ENCODE results near the gene WWC2. TPM values are rescaled to one million over a fixed set of nuclear protein-coding genes. Genes with fewer than 3 reads are reported as not detected.
A peak's percentile ranks its signal among the peaks of the same experiment; 100 is the strongest.

Gene WWC2
- total RNA-seq, 1 experiment from 2014 or later, result 11.5 TPM

DNA sequence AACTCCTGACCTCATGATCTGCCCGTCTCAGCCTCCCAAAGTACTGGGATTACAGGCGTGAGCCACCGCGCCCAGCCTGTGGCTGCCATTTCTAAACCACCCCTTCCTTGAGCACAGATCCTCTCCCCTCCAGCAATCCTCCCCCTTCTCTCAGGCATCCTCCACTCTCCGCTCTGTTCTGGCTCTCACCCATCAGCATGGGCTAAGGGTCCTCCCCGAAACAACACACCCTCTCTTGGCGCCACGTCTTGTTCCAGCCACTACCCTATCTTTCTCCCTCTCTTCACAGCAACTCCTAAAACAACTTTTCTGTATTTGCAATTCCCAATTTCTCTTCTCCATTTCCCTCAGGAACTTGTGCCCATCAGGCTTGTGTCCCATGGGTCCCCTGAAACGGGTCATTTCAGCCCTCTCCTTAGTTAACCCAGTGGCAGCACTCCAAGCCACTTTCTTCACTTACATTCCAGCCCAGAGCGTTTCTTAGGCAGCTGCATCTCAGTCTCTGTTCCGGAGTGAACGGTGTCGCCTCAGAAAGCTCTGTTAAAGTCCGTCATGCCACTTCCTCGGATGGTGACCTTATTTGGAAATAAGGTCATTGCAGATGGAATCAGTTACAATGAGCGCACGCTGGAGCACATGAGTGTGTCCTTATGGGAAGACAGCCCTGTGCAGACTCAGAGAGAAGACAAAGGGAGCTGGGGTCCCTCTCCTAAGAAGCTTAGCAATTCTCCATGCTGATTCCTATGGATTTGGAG is 251.4 kb downstream of the WWC2 start:
- no peak for DNase-seq (ENCODE audit: low spot score)

DNA sequence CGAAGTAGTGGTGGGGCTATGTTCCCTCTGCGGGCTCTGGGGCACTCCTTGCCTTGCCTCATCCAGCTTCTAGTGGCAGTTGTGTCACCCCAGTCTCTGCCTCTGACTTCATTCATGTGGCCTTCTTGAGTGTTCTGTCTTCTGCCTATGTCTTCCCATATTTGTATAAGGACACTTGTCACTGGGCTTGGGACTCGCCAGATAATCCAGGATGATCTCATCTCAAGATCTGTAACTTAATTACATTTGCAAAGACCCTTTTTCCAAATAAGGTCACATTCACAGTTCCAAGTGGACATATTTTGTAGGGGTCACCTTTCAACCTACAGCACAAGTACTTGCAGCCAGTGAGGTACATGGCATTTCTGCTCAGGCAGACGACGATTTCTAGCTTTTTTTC is 253.5 kb downstream of the WWC2 start:
- DNase-seq (ENCODE audit: low spot score), result no peak

DNA sequence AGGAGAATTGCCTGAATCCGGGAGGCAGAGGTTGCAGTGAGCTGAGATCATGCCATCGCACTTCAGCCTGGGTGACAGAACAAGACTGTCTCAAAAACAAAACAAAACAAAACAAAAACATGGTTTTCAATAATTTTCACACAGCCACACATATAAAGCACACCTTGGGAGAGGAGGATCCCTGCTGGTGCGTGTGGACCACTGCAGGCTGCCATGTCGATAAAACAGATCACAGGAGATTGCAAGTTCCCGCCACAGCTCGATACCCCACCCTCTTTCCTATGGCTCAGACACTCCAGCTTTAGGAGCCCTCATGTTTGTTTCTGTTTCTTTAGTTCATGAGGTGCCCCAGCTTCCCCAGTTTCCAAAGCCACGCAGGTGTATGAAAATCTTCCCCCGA is 254.5 kb downstream of the WWC2 start:
- no peak for DNase-seq (ENCODE audit: low spot score)

DNA sequence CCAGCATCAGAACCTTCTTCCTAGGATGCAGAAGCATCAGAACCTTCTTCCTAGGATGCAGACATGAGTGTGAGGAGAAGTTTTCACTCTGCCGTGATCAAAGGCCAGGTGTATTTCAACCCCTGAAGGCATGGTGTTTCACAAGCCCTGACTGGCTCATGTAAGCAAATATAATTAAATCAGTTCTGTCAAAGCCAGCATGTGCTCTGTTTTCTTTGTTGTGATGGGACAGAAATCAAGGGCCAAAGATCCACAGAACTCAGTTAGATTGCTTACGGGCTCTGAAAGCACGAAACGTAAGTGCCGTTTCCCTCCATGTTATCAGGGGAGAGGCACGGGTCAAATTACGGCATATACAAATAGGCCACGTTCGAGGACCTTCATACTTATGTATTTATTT is 255.2 kb downstream of the WWC2 start:
- DNase-seq (ENCODE audit: low spot score), result no peak

DNA sequence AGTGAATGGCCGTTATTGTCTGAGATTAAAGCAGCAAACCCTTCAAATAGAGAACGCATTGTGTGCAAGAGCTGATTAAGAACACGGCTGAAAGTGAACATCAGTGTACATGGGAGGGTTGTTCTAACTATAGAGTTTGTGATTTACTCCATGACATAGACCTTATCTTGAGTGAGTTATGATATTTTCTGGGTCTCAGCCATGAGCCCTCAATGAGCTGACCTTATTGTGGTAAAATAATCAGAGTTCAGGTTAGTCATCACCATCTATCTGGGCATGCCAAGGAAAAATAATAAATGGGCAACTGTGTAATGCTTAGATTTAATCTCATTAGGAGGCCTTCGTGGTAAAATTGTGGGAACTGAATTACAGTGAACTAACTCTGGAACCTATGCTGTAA is 256.3 kb downstream of the WWC2 start:
- peak; percentile 11 for DNase-seq (ENCODE audit: low spot score)

DNA sequence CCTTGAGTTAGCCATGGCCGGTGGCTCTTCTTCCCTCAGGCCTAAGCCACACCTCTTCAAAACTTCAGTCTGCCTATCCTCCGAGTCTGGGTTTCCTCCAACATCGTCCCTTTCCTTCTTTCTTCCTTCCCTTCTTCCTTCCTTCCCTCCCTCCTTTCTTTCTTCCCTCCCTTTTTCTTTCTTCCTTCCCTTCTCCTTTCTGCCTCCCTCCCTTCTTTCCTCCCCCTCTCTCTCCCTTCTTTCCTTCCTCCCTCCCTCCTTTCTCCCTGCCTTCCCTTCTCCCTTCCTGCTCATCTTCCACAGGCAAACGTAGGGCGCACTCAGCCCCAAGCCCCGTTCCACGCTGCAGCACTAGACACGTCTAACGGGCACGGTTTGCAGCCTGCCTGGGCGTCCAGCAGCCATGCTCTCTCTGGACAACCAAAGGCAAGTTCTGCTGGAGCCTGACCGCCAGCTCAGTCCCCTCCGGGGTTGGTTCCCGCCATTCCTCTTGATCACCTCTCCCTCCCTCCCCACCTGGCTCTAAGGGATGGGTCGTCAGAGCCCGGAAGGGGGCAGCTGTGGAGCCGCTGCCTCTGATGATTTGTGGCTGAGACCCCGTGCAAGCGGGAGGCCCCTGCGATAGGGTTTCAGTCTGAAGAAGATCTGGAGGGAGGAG is 257.2 kb downstream of the WWC2 start:
- no peak for DNase-seq (ENCODE audit: low spot score)

DNA sequence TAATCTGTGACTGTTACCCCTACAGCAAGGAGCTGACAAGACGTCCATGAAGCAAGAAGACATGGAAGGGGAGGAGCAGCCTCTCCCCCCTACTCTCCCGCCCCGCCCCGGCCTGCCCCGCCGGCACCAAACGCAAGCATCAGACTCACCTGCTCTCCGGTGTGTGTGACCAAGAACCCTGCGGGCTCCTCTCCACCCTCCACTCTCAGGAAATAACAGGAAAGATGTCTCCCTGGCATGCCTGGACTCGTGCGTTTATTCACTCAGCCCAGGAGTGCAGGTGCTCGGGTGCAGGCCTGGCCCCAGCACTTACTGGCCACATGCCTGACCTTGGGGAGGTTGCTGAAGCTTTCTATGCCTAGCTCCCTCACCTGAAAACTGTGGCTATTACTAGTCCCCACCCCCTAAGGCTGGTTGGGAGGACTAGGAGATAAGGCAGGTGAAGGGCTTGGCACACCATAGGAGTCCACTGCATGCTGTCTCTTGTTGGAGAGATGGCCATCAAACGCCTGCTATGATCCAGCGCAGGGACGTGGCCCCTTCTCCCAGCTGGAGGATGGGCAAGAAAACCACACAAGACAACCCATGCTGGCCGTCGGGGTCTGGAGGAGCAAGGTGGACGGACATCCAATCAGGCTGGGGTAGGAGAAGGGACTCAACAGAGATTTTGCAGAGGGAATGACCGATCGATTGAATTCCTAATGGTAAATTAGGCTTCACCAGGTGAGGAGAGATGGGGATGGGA is 258.0 kb downstream of the WWC2 start:
- DNase-seq (ENCODE audit: low spot score), result no peak

DNA sequence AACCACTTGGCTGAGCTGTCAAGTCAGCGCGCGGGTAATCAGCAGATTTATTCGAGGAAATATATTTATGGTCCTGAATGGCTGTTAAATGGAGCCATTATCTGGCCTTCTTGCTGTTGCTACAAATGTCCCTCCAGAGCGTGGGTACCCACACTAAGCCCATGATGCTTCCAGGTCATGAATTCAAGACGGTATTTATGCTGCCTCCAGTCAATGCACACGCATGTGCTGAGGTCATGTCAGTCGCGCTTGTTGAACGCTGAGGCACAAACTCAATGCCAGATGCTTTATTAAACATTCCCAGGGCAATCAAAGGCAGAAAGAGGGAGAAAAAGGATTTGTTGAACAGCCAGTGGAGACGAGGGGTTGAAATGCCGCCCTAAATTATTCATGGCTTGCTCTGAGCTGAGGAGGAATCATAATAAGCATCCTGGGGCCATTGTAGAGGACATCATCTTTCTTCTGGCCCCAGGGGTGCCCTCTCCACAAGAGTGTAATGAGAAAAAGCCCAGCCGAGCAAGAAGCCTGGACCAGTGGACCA is 259.2 kb downstream of the WWC2 start:
- no peak for DNase-seq (ENCODE audit: low spot score)

DNA sequence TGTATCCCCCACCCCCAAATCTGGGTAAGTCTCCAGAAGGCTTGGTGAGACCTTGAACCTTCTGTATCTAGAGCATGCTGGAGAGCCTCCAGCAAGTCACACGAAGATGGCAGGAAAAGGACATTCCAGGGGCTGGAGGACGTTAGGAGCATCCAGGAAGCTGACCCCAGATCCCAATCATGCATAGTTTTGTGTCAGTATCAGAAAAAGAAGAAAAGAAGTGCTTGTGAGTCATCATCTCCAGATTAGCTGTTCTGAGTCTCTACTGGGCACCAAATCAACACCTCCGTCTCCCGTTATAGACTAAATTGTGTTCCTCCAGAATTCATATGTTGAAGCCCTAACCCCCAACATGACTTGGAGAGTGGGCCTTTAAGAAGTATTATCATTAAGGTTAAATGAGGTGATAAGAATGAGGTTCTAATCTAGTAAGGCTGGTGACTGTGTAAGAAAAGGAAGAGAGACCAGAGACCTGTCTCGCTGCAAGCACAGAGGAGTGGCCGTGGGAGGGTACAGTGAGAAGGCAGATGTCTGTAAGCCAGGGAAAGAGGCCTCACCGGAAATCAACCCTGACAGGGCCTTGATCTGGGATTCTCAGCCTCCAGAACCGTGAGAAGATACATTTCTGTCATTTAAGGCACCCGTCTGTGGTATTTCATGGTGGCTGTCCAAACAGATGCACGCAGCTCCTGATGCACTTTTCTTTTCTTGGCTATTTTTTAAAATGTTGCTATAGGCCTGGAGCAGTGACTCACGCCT is 261.3 kb downstream of the WWC2 start:
- no peak for DNase-seq (ENCODE audit: low spot score)

DNA sequence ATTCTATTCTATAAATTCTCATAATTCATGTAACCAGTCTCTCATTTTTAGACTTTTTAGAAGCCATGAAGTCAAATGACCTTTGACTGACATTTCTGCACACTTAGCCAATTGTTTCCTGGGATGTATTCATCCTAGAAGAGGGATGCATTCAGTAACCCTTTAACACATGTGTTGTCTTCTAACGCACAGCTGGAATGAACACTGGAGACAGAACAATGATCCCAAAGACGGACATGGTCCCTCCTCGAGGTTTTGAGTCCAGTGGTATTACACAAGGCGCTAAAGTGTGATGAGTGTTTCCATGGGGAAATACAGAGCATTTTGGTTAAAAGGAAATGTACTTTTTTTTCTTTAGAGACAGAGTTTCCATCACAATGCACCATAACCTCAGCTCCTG is 263.0 kb downstream of the WWC2 start:
- no peak for DNase-seq (ENCODE audit: low spot score)

DNA sequence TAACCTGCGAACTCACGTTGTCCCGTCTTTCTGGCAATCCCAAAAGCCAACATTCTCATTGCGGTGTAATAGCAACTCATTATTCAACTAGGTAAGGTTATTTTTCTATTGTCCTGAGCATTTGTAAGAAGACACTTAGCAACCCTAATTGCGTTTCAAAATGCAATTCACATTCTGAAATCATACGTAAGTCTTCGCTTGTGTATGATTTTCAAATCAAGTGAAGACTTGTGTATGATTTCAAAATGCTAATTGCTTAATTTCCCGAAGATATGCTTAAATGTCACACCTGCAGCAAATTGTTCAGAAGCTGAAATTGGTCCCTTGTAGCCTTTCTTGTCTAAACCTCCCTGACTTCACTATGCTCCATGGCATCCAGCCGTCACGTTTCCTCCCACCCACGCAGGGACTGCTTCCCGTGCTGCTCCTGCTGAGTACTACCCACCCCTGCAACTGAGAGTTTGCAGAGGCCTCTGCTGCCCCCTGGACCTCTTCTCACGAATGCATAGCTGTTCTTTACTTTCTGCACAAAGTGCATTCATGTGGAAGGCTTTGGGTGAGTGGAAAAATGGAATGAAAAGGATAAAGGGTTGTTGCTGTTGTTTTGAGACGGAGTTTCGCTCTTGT is 264.0 kb downstream of the WWC2 start:
- DNase-seq (ENCODE audit: low spot score), result peak; percentile 12

DNA sequence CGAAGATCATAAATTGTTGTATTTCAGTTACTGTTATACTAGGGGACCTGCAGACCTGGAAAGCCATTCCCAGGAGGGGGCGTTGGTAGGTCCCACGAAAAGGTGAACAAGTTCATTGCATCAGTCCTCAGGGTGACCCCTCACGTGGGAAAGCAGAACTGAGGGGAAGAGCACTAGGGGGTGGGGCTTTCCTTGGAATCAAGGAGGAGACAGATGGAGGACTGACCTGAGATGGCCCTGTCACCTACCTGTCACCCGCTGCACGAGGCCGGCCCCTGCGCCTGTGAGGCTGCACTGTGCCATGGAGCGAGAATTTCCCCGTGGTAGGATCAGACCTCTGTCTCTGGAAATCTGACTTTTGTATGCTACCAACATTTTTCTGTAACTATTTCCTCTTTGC is 265.0 kb downstream of the WWC2 start:
- DNase-seq (ENCODE audit: low spot score), result no peak

DNA sequence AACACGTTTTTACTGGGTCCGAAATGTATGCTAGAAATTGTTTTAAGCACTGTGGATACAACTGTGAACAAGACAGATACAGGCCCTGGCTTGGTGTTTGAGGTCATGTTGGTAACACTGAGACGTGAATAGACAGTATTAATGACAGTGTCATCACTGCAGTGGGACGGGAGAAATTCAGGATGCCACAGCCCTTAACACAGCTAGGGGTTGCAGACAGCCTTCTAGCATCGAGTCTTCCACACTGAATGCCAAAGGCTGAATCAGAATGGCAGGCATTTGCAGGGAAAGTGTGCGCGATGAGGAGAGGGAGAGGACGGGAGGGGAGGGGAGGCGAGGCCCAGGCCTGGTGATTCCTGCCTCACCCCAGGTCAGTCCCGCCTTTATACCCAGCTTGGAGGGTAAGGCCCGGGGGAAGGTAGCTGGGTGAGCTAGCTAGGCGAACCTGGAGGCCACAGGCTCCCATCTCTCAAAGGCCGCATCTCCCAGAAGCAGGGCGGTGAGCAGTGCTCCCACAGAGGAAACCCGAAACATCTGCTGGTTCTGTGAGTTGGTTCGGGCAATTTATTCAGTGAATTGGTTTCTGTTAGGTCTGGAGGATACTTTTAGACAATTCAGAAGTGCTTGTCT is 267.3 kb downstream of the WWC2 start:
- DNase-seq (ENCODE audit: low spot score), result no peak

DNA sequence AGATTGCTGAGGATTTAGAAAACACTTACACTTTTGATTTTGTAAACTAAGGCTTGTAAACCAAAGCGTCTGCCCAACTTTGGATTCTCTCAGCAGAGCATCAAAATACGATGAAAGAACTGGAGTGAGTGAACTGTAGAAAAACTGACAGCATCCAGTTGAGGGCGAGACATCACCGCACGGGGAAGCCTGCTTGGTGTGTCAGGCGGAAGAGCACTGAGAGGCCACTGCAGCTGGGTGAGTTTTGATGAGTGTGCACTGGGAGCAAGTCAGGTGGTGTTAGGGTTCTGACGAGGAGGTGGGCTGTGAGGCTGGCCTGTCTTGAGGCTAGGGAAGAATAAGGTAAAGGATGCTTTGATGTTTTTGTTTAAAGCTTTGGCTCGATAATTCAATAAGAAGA is 270.0 kb downstream of the WWC2 start:
- DNase-seq (ENCODE audit: low spot score), result no peak

Other genes starting within 250 kb of the WWC2 start
- 44.1 and 55.1 TPM in 2 replicates for gene DCTD, start 181.9 kb upstream of the WWC2 start, total RNA-seq (2014; rRNA removed; shearing (Covaris generic))
- not detected in 2 replicates for gene CLDN22, start 221.0 kb downstream of the WWC2 start, total RNA-seq (2014; rRNA removed; shearing (Covaris generic))
- not detected in 2 replicates for gene CLDN24, start 223.2 kb downstream of the WWC2 start, total RNA-seq (2014; rRNA removed; shearing (Covaris generic))

All from HT-29 (cell line).